HCT116 (cell line): ENCODE measurements around the gene C1QTNF3. TPM values are rescaled to one million over a fixed set of nuclear protein-coding genes. Genes with fewer than 3 reads are reported as not detected.

ENCODE experiments used
- ATAC-seq: fragments of 200-7000 bp; cut with Tn5 transposase; 2 replicates; pipeline ENCODE4 v1.9.1; 2020; ENCODE audit warnings: mild to moderate bottlenecking, moderate library complexity
- BruUV-seq: library from RNA; stranded (reverse); fragments of 400-500 nt; replicated peaks from 2 replicates; lab custom pipeline; 2021; lab: Mats Ljungman, UMichigan
- CTCF ChIA-PET: fragments of 300-600 bp; sonication (Branson Sonifier 250); formaldehyde crosslinking; loops from one replicate; lab custom pipeline; 2021; ENCODE audit warnings: antibody characterized with exemption; lab: Charles Lee
- POLR2A ChIA-PET: fragments of 300-600, 350-600 bp; sonication (Branson Sonifier 250); formaldehyde crosslinking; loops from one replicate; lab custom pipeline; 2021; ENCODE audit warnings: antibody characterized with exemption; lab: Charles Lee
- RAD21 ChIA-PET, 2 experiments: fragments of 300-600 bp; sonication (Branson Sonifier 250); formaldehyde crosslinking; loops; one replicate each; lab custom pipeline; 2023; ENCODE audit warnings: low total read pairs in 2 of 2; ENCODE audit not compliant: uncharacterized antibody in 2 of 2, unreplicated experiment in 2 of 2, low non-redundant PET in 1 of 2; lab: Charles Lee
- DNase-seq: peaks from one replicate; pipeline ENCODE4 v3.0.0-alpha.2; 2010; ENCODE audit warnings: low read depth, low spot score
- H2AFZ ChIP-seq: fragments of 200-600 bp; shearing (Covaris generic), sonication (generic); 2 replicates; pipeline ENCODE4 v1.6.1; 2017; ENCODE audit warnings: low read depth, mixed run types, mixed read lengths, antibody characterized with exemption, low read length; ENCODE audit not compliant: poor library complexity, severe bottlenecking
- H3K27ac ChIP-seq: 2 replicates; pipeline ENCODE4 v1.5.1; 2012; ENCODE audit warnings: low read depth, low read length
- H3K27me3 ChIP-seq: fragments of 200-600 bp; sonication (generic); 2 replicates; pipeline ENCODE4 v1.6.1; 2016; ENCODE audit warnings: mixed run types, low read length, mixed read lengths; ENCODE audit not compliant: insufficient read depth
- H3K36me3 ChIP-seq, 2 experiments: fragments of 200-500 bp in 1 of 2; fragments of 200-600 bp in 1 of 2; sonication (Bioruptor generic) in 1 of 2; sonication (generic) in 1 of 2; 2 replicates each; pipeline versions ENCODE4 v1.5.1 to v1.6.1; 2014 to 2016; ENCODE audit warnings: low read length in 2 of 2, inconsistent platforms in 1 of 2, mixed read lengths in 1 of 2, mixed run types in 1 of 2; ENCODE audit not compliant: insufficient read depth in 2 of 2, control insufficient read depth in 1 of 2
- H3K4me1 ChIP-seq, 2 experiments: fragments of 200-600 bp in 1 of 2; sonication (generic) in 1 of 2; 2 replicates each; pipeline versions ENCODE4 v1.5.1 to v1.6.1; 2012 to 2017; ENCODE audit warnings: low read length in 2 of 2, inconsistent platforms in 1 of 2, mild to moderate bottlenecking in 1 of 2, mixed read lengths in 1 of 2, mixed run types in 1 of 2, moderate library complexity in 1 of 2; ENCODE audit not compliant: insufficient read depth in 2 of 2, control insufficient read depth in 1 of 2
- H3K4me2 ChIP-seq: fragments of 200-600 bp; sonication (generic); 2 replicates; pipeline ENCODE4 v1.6.1; 2017; ENCODE audit warnings: mixed run types, low read length, mixed read lengths
- H3K4me3 ChIP-seq, 2 experiments: fragments of 200-600 bp in 1 of 2; sonication (generic) in 1 of 2; replicated peaks in 1 of 2; 2 replicates each; pipeline ENCODE4 v1.5.1; 2011 to 2016; ENCODE audit warnings: low read length in 2 of 2, control low read depth in 1 of 2, low read depth in 1 of 2, mild to moderate bottlenecking in 1 of 2, mixed read lengths in 1 of 2, mixed run types in 1 of 2
- H3K79me2 ChIP-seq: fragments of 200-600 bp; sonication (generic); 2 replicates; pipeline ENCODE4 v1.6.1; 2017; ENCODE audit warnings: mild to moderate bottlenecking, mixed run types, low read length, moderate library complexity, mixed read lengths; ENCODE audit not compliant: insufficient read depth
- H3K9ac ChIP-seq: fragments of 200-600 bp; sonication (generic); 2 replicates; pipeline ENCODE4 v1.6.1; 2016; ENCODE audit warnings: low read length, mixed read lengths
- H3K9me2 ChIP-seq: fragments of 200-600 bp; sonication (generic), shearing (Covaris generic); 2 replicates; pipeline ENCODE4 v1.6.1; 2017; ENCODE audit warnings: mixed run types, mild to moderate bottlenecking, moderate library complexity; ENCODE audit not compliant: insufficient read depth
- H3K9me3 ChIP-seq, 2 experiments: fragments of 200-500 bp in 1 of 2; fragments of 200-600 bp in 1 of 2; sonication (Bioruptor generic) in 1 of 2; sonication (generic) in 1 of 2; 2 replicates each; pipeline ENCODE4 v1.6.1; 2014 to 2017; ENCODE audit warnings: low read length in 2 of 2, mixed read lengths in 2 of 2, inconsistent platforms in 1 of 2, low read depth in 1 of 2, mild to moderate bottlenecking in 1 of 2, mixed run types in 1 of 2, moderate library complexity in 1 of 2; ENCODE audit not compliant: control insufficient read depth in 1 of 2, insufficient read depth in 1 of 2
- H4K20me1 ChIP-seq: fragments of 200-600 bp; sonication (generic), shearing (Covaris generic); 2 replicates; pipeline ENCODE4 v1.6.1; 2017; ENCODE audit warnings: mixed run types, mild to moderate bottlenecking, moderate library complexity; ENCODE audit not compliant: insufficient read depth
- CBX3 ChIP-seq: IDR thresholded peaks from 2 replicates; pipeline ENCODE4 v1.6.1; 2012; ENCODE audit warnings: low read depth
- CEBPB ChIP-seq: IDR thresholded peaks from 2 replicates; pipeline ENCODE4 v1.6.1; 2012; ENCODE audit warnings: low read depth
- ELF1 ChIP-seq: IDR thresholded peaks from 2 replicates; pipeline ENCODE4 v1.6.1; 2012; ENCODE audit warnings: low read depth, borderline replicate concordance
- EZH2phosphoT487 ChIP-seq: fragments of 200-600 bp; IDR thresholded peaks from 2 replicates; pipeline ENCODE4 v1.6.1; 2018; ENCODE audit warnings: antibody characterized with exemption, borderline replicate concordance
- FOSL1 ChIP-seq: IDR thresholded peaks from 2 replicates; pipeline ENCODE4 v1.6.1; 2012; ENCODE audit warnings: low read depth
- POLR2A ChIP-seq: IDR thresholded peaks from 2 replicates; pipeline ENCODE4 v1.7.0; 2011; ENCODE audit warnings: borderline replicate concordance; ENCODE audit not compliant: insufficient read depth, insufficient read length; ENCODE audit errors: extremely low read depth
- POLR2AphosphoS5 ChIP-seq: IDR thresholded peaks from 2 replicates; pipeline ENCODE4 v1.6.1; 2011; ENCODE audit warnings: mild to moderate bottlenecking, low read depth, low read length, moderate library complexity
- RAD21 ChIP-seq: IDR thresholded peaks from 2 replicates; pipeline ENCODE4 v1.6.1; 2012; ENCODE audit warnings: low read depth, mild to moderate bottlenecking
- SIN3A ChIP-seq: IDR thresholded peaks from 2 replicates; pipeline ENCODE4 v1.6.1; 2012; ENCODE audit warnings: low read depth
- SP1 ChIP-seq: IDR thresholded peaks from 2 replicates; pipeline ENCODE4 v1.6.1; 2012; ENCODE audit warnings: low read depth
- SRF ChIP-seq: IDR thresholded peaks from 2 replicates; pipeline ENCODE4 v1.6.1; 2012; ENCODE audit warnings: low read depth
- YY1 ChIP-seq: IDR thresholded peaks from 2 replicates; pipeline ENCODE4 v1.6.1; 2011; ENCODE audit warnings: low read length, low read depth, moderate library complexity, mild to moderate bottlenecking; ENCODE audit not compliant: insufficient replicate concordance; ENCODE audit errors: extremely low read depth
- ZNF274 ChIP-seq: fragments of 200-500 bp; sonication (Bioruptor generic); IDR thresholded peaks from 2 replicates; pipeline ENCODE4 v1.6.1; 2014; ENCODE audit warnings: mild to moderate bottlenecking, low read depth, low read length, inconsistent platforms
- intact Hi-C: fragments of 100-400 bp; cut with micrococcal nuclease; formaldehyde crosslinking; loops from 2 replicates; pipeline ENCODE4 v1.10.0; 2022
- total RNA-seq: library from RNA; stranded (reverse); gene quantifications from one replicate; pipeline ENCODE4 v1.2.1, GENCODE V29; 2021; ENCODE audit not compliant: unreplicated experiment
- TF ChIP-seq, protein P1 (sequence below): IDR thresholded peaks from 2 replicates; pipeline ENCODE4 v1.6.1; 2011; ENCODE audit warnings: mild to moderate bottlenecking, low read length, moderate library complexity; ENCODE audit not compliant: insufficient replicate concordance; ENCODE audit errors: extremely low read depth
- TF ChIP-seq, protein P2 (sequence below): IDR thresholded peaks from 2 replicates; pipeline ENCODE4 v1.6.1; 2012

C1QTNF3 gene
- total RNA-seq, 1 experiment from 2014 or later = 2.6 TPM

DNA sequence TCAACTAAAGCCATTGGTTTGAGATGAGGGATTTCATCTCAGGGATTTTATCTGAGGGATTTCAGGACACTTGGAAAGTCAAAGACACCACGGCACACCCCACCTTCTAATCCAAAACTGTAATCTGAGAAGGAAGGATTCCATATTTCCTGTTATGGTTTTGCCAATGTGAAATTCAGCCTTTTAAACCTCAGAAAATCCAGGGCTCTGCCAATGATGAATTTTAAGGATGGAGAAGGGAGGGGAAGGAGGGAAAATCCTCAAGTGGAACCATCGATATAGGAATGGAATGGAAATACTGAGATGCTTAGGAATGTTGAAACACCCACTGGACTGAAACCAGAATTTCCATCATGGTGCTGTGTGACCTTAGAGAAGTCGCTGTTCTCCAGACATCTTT, 5.3 kb downstream of the C1QTNF3 start:
- POLR2A ChIA-PET = no interaction called here

DNA sequence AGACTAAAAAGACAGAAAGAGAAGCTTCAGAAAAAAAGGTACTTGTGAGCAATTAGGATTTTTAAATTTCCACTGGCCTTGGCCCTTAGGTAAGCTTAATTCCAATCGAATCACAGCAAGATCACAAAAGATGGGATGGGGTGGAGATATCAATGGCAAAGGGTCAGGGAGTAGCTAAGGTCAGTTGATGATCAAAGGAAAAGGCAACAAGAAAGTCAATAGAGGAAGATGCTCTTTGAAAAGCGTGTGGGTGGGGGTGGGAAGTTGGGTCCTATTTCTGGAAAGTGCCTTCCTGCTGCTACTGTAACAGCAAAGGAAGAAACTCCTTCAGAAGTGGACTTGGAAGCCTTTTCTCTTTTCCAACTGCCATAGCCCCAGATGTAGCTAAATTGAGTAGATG, 7.3 kb downstream of the C1QTNF3 start:
- no TSS peak for BruUV-seq
- DNase-seq (no peak), ATAC-seq (no peak)
- H3K9ac ChIP-seq = no peak overlapping the region
- no peak overlapping the region for H2AFZ ChIP-seq
- H4K20me1 ChIP-seq = no peaks in the 10 kb centered on the region; the same call in 1 of the 2 replicates
- H3K27me3 ChIP-seq = no peaks in the 10 kb centered on the region
- H3K9me3 ChIP-seq = no peaks in the 10 kb centered on the region
- H3K36me3 ChIP-seq = no peaks in the 10 kb centered on the region
- no peak overlapping the region for H3K4me3 ChIP-seq
- H3K27ac ChIP-seq = no peak overlapping the region
- ChIA-PET RAD21 (no interaction called here), CTCF (no interaction called here), POLR2A (no interaction called here)
- TF ChIP-seq POLR2A = no peak
- TF ChIP-seq CEBPB = no peak
- TF ChIP-seq ZNF274 = no peak
- no peak for TF ChIP-seq EZH2phosphoT487
- no peak for TF ChIP-seq FOSL1
- TF ChIP-seq SIN3A = no peak
- TF ChIP-seq RAD21 = no peak
- TF ChIP-seq, protein P1, sequence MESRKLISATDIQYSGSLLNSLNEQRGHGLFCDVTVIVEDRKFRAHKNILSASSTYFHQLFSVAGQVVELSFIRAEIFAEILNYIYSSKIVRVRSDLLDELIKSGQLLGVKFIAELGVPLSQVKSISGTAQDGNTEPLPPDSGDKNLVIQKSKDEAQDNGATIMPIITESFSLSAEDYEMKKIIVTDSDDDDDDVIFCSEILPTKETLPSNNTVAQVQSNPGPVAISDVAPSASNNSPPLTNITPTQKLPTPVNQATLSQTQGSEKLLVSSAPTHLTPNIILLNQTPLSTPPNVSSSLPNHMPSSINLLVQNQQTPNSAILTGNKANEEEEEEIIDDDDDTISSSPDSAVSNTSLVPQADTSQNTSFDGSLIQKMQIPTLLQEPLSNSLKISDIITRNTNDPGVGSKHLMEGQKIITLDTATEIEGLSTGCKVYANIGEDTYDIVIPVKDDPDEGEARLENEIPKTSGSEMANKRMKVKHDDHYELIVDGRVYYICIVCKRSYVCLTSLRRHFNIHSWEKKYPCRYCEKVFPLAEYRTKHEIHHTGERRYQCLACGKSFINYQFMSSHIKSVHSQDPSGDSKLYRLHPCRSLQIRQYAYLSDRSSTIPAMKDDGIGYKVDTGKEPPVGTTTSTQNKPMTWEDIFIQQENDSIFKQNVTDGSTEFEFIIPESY = no peak
- no peaks in the 10 kb centered on the region for H3K9me2 ChIP-seq
- no peaks in the 10 kb centered on the region for H3K4me1 ChIP-seq
- intact Hi-C loops = no loop called here
- H3K4me2 ChIP-seq = no peak overlapping the region
- no peaks in the 10 kb centered on the region for H3K79me2 ChIP-seq

More for the DNA sequence above, 5.3 kb downstream of the C1QTNF3 start:
- no peak overlapping the region for H2AFZ ChIP-seq
- H4K20me1 ChIP-seq = no peaks in the 10 kb centered on the region; the same call in 1 of the 2 replicates
- H3K9me2 ChIP-seq = no peaks in the 10 kb centered on the region
- H3K4me2 ChIP-seq = no peak overlapping the region
- no peaks in the 10 kb centered on the region for H3K9me3 ChIP-seq
- no peak overlapping the region for H3K27ac ChIP-seq
- no peaks in the 10 kb centered on the region for H3K4me1 ChIP-seq
- RAD21 ChIA-PET = no interaction called here
- no peak overlapping the region for H3K4me3 ChIP-seq
- DNase-seq (no peak), ATAC-seq (no peak)
- CTCF ChIA-PET = no interaction called here
- H3K27me3 ChIP-seq = no peaks in the 10 kb centered on the region
- intact Hi-C loops = no loop called here
- TF ChIP-seq SRF (no peak), ELF1 (no peak), SP1 (no peak), CBX3 (no peak), RAD21 (no peak), YY1 (no peak), CEBPB (no peak), POLR2AphosphoS5 (no peak)
- TF ChIP-seq, protein P2, sequence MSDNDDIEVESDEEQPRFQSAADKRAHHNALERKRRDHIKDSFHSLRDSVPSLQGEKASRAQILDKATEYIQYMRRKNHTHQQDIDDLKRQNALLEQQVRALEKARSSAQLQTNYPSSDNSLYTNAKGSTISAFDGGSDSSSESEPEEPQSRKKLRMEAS = no peak
- H3K79me2 ChIP-seq = no peaks in the 10 kb centered on the region
- BruUV-seq = no TSS peak
- H3K36me3 ChIP-seq = no peaks in the 10 kb centered on the region
- no peak overlapping the region for H3K9ac ChIP-seq
